ENCODE measurements around the gene CCDC178.

DNA sequence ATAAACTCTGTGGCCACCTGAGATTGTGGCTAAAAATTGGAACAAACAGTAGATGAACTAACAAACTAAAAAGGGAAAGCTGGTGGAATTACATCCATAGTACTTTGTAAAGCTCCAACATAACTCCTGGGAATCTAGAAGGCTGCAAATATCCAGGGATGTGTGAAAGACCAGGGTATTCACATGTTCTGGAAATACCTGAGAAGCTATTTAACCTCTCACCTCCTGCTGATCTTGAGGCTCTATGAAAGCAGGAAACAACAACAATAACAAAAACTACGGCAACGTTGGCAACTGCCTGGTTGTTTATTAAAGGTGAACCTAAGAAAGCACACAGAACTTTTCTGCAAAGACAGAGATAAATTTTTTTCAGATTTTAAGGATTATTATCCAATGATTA, 171.3 kb downstream of the CCDC178 start:
- TF ChIP-seq EZH2 (IDR thresholded peaks at IDR 0.05; ENCODE audit: insufficient read depth, poor library complexity, severe bottlenecking) (no peak), EZH2phosphoT487 (IDR thresholded peaks at IDR 0.05; ENCODE audit: insufficient read depth, low read depth) (no peak)
